GM18867 (cell line): ENCODE results near the gene ZNF492.
"Not testable (repeated sequence)": the region's sequence is repeated elsewhere in the genome, so short reads cannot be mapped to it uniquely, and the experiment has no call there.

Experiments
- ATAC-seq: cut with Tn5 transposase; IDR thresholded peaks from one replicate; pipeline ENCODE4 v1.9.1; 2021; ENCODE audit warnings: mild to moderate bottlenecking, moderate library complexity; ENCODE audit not compliant: unreplicated experiment

The ZNF492 gene

DNA sequence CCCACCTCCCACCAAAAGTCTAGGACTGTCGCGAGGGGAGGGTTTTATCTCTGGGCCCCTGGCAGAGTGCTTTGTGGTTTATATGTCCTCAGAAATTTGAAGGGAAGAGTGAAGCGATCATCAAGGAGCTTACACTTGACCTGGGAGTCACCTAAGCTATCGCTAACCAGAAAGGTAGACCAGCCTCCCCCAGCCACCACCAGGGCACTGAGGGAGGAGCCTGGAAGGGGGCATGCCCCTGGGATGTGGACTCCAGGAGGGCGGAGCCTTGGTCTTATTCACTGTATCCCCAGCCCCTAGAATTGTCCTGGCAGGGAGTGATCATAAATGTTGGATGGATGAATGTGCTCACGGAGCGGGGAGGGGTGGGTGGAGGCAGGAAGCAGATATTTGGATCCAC is 16.9 kb upstream of the ZNF492 start:
- ATAC-seq: not testable (repeated sequence)

DNA sequence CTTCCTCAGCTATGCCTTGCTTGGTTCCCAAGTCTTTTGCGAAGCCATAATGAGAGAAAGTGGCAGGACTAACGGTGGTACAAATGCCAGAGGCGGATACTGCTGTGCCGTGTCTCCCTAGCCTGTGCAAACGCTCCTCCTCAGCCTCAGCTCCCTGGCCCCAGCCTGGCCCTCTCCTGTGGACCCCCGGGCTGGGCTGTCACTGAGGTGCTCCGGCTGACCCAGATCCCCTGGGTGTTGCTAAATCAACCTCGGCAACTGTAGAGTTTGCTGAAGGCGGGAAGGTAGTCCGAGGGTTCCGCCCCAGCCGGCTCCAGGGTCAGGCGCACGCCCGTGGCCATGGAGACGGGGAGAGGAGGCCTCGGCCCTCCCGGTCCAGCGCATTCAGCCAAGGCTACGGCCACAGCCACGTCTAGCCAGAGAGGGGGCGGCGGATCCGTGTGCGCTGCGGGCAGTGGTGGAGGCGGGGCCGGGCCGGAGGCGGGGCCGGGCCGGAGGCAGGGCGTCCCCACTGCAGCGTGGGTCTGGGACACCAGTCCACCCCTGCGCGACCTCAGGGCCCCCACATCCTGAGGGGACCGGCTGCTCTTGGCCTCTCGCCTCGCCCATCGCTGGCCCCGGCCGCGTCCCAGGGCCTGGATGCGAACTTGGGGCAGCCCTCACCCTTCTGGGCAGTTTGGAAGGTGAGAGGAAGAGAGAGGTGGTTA is 16.4 kb upstream of the ZNF492 start:
- ATAC-seq: no peak

DNA sequence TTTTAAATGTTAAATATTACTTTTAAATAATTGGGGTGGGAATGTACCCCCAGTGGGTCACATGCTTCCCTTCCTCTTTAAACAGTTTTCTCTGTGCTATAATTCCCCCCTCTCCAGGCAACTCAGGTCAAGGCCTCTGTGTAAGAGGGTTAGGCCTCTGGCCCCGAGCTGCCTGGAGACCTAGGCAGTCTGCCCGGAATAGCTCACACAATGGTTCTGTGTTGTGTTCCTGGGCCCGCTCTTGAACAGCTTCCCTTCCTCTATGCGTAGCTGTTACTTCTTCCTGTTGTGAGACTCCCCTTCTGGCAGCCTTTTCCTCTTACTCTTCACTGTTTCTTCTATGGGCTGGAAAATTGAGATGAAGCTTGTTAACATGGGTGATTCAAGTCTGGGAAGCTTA is 14.8 kb upstream of the ZNF492 start:
- ATAC-seq: no peak

DNA sequence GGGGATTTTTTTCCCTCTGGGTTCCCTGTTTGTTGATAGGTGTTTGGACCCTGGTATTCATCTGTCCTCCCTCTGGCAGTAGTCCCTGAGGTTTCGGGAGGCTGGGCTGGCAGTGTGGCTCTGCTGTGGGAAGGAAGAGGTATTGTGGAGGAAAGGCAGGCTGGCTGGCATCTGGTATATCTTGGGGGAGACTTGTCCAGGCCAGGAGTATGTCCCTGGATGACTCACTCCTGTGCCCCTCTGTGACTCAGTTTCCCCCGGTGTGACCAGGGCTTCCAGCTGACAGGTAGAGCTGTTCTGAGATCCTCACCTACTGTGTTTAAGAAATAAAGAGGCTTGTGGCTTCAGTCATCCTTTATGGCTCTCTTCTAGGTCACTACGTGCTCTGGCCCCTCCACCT is 14.2 kb upstream of the ZNF492 start:
- ATAC-seq: no peak

- no peak for ATAC-seq
Observed at GRCh38 chr19:22620401-22620800, 13.7 kb upstream of the ZNF492 start.

GRCh38 chr19:22620912-22621311 is 13.2 kb upstream of the ZNF492 start:
- ATAC-seq: no peak

DNA sequence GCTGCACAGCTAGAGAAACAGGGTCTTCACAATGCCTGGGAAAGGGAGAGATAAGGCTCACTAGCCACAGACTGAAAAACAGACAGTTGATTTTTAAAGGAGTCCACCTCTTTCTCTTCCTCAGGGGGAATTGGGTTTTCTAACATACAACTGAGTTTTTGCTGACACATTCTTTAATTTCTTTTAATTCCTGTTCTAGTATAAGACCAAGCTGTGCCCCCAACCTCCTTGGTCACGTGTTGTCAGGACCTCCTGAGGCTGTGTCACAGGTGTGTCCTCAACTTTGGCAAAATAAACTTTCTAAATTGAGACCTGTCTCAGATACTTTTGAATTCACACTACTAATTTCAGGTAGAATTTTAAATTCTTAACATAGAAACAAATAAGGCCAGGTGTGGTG is 12.1 kb upstream of the ZNF492 start:
- no peak for ATAC-seq

- ATAC-seq: no peak
Observed at GRCh38 chr19:22622901-22623840, 11.0 kb upstream of the ZNF492 start.

GRCh38 chr19:22623841-22624221 is 10.3 kb upstream of the ZNF492 start:
- ATAC-seq: no peak

DNA sequence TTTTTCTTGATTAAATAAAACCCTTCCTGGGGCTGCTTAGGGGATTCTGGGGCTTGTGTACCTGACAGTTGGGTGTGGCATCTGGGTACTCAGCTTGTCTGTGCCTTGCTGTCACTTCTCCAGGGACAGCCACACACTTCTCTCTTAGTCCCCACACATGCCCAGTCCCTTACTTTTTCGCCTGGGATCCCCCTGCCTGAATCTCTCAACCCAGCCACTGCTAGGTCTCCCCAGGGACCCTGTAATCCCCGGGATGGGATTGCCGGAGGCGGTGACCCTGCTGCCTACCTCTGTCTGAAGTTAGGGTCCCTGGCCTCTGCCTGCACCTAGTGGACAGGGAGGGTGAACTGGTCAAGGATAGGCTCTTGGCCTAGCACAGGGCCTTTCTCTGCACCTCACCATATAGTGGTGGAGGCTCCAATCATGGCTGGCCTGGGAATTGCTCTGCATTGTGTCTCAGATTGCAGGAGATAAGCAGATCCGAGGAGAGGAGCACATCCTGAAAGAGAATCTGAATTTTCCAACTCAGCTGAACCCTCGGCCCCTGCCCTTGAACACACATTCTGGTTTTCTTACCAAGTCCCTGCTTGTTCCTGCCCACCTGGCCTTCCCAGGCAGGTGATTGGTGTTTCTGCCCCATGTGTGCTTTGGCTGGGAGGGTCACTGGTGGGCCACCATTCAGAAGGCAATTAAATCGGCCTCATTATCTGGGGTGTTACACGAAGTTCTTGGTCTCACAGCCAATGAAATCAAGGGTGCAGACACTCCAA is 8.7 kb upstream of the ZNF492 start:
- no peak for ATAC-seq

- ATAC-seq: no peak
Observed at GRCh38 chr19:22627526-22627925, 6.6 kb upstream of the ZNF492 start.

DNA sequence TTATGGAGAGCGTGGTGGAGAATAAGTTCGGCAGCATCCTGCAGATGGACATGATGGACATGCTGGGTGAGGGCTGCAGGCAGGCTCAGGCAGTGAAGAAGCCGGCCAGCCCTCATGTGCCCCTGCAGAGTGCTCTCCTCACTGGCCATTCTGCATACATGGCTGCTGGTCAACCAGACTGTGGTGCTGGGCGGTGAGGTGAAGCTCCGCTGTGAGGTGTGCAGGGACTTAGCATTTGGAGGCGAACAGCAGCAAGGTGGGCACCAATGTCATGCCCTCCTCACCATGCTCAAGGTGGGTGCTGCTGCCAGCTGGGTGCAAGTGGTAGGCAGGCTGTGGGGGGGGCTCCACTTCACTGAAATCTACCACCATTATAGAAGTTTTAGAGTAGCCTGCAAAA is 5.7 kb upstream of the ZNF492 start:
- no peak for ATAC-seq

GRCh38 chr19:22634450-22634827 is 315 bp downstream of the ZNF492 start:
- no peak for ATAC-seq

GRCh38 chr19:22685493-22685892 is 51.4 kb downstream of the ZNF492 start:
- not testable (repeated sequence) for ATAC-seq

GRCh38 chr19:22702661-22703060 is 68.5 kb downstream of the ZNF492 start:
- not testable (repeated sequence) for ATAC-seq

DNA sequence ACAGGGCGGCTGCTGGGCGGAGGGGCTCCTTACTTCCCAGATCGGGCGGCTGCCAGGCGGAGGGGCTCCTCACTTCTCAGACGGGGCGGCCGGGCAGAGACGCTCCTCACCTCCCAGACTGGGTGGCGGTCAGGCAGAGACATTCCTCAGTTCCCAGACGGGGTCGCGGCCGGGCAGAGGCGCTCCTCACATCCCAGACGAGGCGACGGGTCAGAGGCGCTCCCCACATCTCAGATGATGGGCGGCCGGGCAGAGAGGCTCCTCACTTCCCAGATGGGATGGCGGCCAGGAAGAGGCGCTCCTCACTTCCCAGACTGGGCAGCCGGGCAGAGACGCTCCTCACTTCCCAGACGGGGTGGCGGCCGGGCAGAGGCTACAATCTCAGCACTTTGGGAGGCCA is 69.0 kb downstream of the ZNF492 start:
- not testable (repeated sequence) for ATAC-seq

GRCh38 chr19:22708983-22709382 is 74.9 kb downstream of the ZNF492 start:
- no peak for ATAC-seq
